GM23248 (cell line): ENCODE measurements around the gene SYK. TPM values are rescaled to one million over a fixed set of nuclear protein-coding genes. Genes with fewer than 3 reads are reported as not detected.

Experiments used
- DNase-seq: peaks from one replicate; pipeline ENCODE4 v3.0.0-alpha.2; 2015
- H2AFZ ChIP-seq: fragments of 200-600 bp; sonication (generic); 2 replicates; pipeline ENCODE4 v1.6.1; 2016; ENCODE audit warnings: antibody characterized with exemption
- H3F3A ChIP-seq: fragments of 200-600 bp; sonication (generic); 2 replicates; pipeline ENCODE4 v1.6.1; 2016; ENCODE audit warnings: mild to moderate bottlenecking, antibody characterized with exemption, mixed run types; ENCODE audit not compliant: insufficient read depth
- H3K27ac ChIP-seq: fragments of 200-600 bp; sonication (generic); 2 replicates; pipeline ENCODE4 v1.5.1; 2016; ENCODE audit warnings: mild to moderate bottlenecking
- H3K27me3 ChIP-seq: fragments of 200-600 bp; sonication (generic); replicated peaks from 2 replicates; pipeline ENCODE4 v1.6.1; 2016; ENCODE audit warnings: mild to moderate bottlenecking; ENCODE audit not compliant: insufficient read depth
- H3K36me3 ChIP-seq: fragments of 200-600 bp; sonication (generic); 2 replicates; pipeline ENCODE4 v1.6.1; 2016; ENCODE audit warnings: low read depth, mild to moderate bottlenecking
- H3K4me1 ChIP-seq: fragments of 200-600 bp; sonication (generic); 2 replicates; pipeline ENCODE4 v1.6.1; 2016; ENCODE audit warnings: mild to moderate bottlenecking; ENCODE audit not compliant: insufficient read depth
- H3K4me2 ChIP-seq: fragments of 200-600 bp; sonication (generic); one replicate; pipeline ENCODE4 v1.6.1; 2016; ENCODE audit warnings: mild to moderate bottlenecking; ENCODE audit not compliant: unreplicated experiment
- H3K4me3 ChIP-seq: fragments of 200-600 bp; sonication (generic); 2 replicates; pipeline ENCODE4 v1.5.1; 2016; ENCODE audit warnings: mild to moderate bottlenecking
- H3K79me2 ChIP-seq: fragments of 200-600 bp; sonication (generic); 2 replicates; pipeline ENCODE4 v1.6.1; 2016; ENCODE audit warnings: mild to moderate bottlenecking; ENCODE audit not compliant: insufficient read depth
- H3K9ac ChIP-seq: fragments of 200-600 bp; sonication (generic); 2 replicates; pipeline ENCODE4 v1.6.1; 2016; ENCODE audit warnings: mild to moderate bottlenecking
- H3K9me2 ChIP-seq: fragments of 200-600 bp; sonication (generic); 2 replicates; pipeline ENCODE4 v1.6.1; 2016; ENCODE audit warnings: mixed run types, mild to moderate bottlenecking, moderate library complexity; ENCODE audit not compliant: insufficient read depth
- H3K9me3 ChIP-seq: fragments of 200-600 bp; sonication (generic); one replicate; pipeline ENCODE4 v1.6.1; 2017; ENCODE audit warnings: low read depth
- H4K20me1 ChIP-seq: fragments of 200-600 bp; sonication (generic); 2 replicates; pipeline ENCODE4 v1.6.0; 2016; ENCODE audit not compliant: insufficient read depth
- EZH2 ChIP-seq: fragments of 200-600 bp; sonication (generic); IDR thresholded peaks from 2 replicates; pipeline ENCODE4 v1.6.1; 2018; ENCODE audit warnings: antibody characterized with exemption, mild to moderate bottlenecking; ENCODE audit not compliant: insufficient read depth, poor library complexity, severe bottlenecking
- EZH2phosphoT487 ChIP-seq: fragments of 200-600 bp; sonication (generic); IDR thresholded peaks from 2 replicates; pipeline ENCODE4 v1.6.1; 2018; ENCODE audit warnings: antibody characterized with exemption, moderate library complexity, mild to moderate bottlenecking, low read depth; ENCODE audit not compliant: insufficient read depth
- WGBS, 2 experiments: methylation state at CpG; one replicate each; pipeline ENCODE4 v1.1.6; 2015 to 2017; ENCODE audit warnings: low lambda C conversion rate in 2 of 2, low coverage in 1 of 2; ENCODE audit errors: missing lambda C conversion rate in 2 of 2; 5-methylcytosine and 5-hydroxymethylcytosine counted together
- in situ Hi-C: fragments of 300-500 bp; cut with MboI; formaldehyde crosslinking; loops from 2 replicates; pipeline ENCODE4 v1.15.0; 2020
- polyA plus RNA-seq: library from polyadenylated mRNA; unstranded; fragments of >200 nt; fragmentation: Nextera tagmentation; extraction: Ambion mirVana; gene quantifications from 2 replicates; pipeline ENCODE4 v1.2.1, GENCODE V29; 2016
- total RNA-seq: library from RNA; depleted of rRNA; stranded (reverse); fragments of >200 nt; shearing (Covaris generic); gene quantifications from 2 replicates; pipeline ENCODE4 v1.2.3, GENCODE V29; 2014

Gene SYK
- total and polyA plus RNA-seq, 2 experiments from 2014 or later = not detected

GRCh38 chr9:90827181-90827871 is 25.7 kb downstream of the SYK start:
- no peak overlapping the region for H2AFZ ChIP-seq
- no peaks in the 10 kb centered on the region for H3K79me2 ChIP-seq
- H3K27me3 ChIP-seq = 0 out of 2 replicates have a peak, but pooled peaks cover 6% of the 10 kb centered on the region
- in situ Hi-C loops = no loop called here
- H3K9ac ChIP-seq = no peak overlapping the region
- TF ChIP-seq EZH2 (no peak), EZH2phosphoT487 (no peak)
- no peak overlapping the region for H3K27ac ChIP-seq
- no peaks in the 10 kb centered on the region for H3K9me3 ChIP-seq
- WGBS, 2 experiments = 39% methylated on average over 8 of the region's 8 CpGs
- H3K4me3 ChIP-seq = no peak overlapping the region
- H4K20me1 ChIP-seq = no peaks in the 10 kb centered on the region
- no peaks in the 10 kb centered on the region for H3K4me1 ChIP-seq
- no peak for DNase-seq
- no peaks in the 10 kb centered on the region for H3K9me2 ChIP-seq
- H3F3A ChIP-seq = no peaks in the 10 kb centered on the region
- H3K4me2 ChIP-seq = no peak overlapping the region
- no peaks in the 10 kb centered on the region for H3K36me3 ChIP-seq

DNA sequence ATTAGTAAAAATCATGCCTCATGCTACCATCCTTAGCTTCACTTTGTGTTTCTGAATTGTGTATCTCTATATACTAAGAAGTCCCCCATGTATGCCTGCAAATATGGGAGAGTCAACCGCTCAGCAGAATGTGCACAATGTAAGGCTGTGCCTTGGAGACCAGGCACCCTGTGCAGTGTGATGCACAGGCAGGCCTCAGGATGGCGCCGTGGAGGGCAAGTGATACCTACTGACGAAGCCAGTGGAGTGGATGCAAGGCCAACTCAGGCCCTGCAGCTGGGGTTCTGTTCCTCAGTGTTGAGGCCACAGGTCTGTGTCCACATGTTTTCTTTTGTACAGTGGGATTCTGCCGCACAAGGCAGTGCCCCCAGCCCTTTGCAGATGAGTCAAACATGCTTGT is 28.4 kb downstream of the SYK start:
- no peak overlapping the region for H3K27ac ChIP-seq
- H3K4me3 ChIP-seq = no peak overlapping the region
- in situ Hi-C loops = no loop called here
- 32 to 40% methylated on average over 5 of the region's 5 CpGs for whole genome bisulfite sequencing, 2 experiments
- TF ChIP-seq EZH2phosphoT487 (no peak), EZH2 (no peak)
- H3K4me1 ChIP-seq = no peaks in the 10 kb centered on the region
- H3K79me2 ChIP-seq = no peaks in the 10 kb centered on the region
- H3K36me3 ChIP-seq = no peaks in the 10 kb centered on the region
- no peak overlapping the region for H2AFZ ChIP-seq
- H3K9ac ChIP-seq = no peak overlapping the region
- no peaks in the 10 kb centered on the region for H3F3A ChIP-seq
- no peak overlapping the region for H3K4me2 ChIP-seq
- H3K27me3 ChIP-seq = 0 out of 2 replicates have a peak, but pooled peaks cover 6% of the 10 kb centered on the region
- DNase-seq = no peak
- no peaks in the 10 kb centered on the region for H4K20me1 ChIP-seq
- no peaks in the 10 kb centered on the region for H3K9me2 ChIP-seq
- H3K9me3 ChIP-seq = no peaks in the 10 kb centered on the region

DNA sequence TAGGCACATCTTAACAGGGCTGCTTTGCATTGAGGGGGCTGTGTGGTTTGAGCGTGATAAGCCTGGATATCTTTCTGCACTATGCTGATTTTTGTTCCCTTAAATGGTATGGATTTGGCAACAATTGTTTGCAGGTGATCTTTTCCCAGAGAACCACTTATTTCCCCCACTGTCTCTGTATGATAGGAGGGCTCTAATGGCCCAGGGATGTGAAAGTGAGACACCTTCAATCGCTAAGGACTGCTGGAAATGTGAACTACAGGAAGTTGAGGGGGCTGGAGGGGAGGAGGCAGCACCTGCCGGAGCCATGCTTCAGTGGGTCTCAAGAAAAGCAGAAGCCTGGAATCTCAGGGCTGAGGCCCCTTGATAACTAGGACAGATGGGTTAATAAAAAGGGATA is 29.4 kb downstream of the SYK start:
- no peak for DNase-seq
- H3K9ac ChIP-seq = no peak overlapping the region
- TF ChIP-seq EZH2 (no peak), EZH2phosphoT487 (no peak)
- no peaks in the 10 kb centered on the region for H3F3A ChIP-seq
- no peaks in the 10 kb centered on the region for H4K20me1 ChIP-seq
- in situ Hi-C loops = no loop called here
- H3K27ac ChIP-seq = no peak overlapping the region
- 5 to 9% methylated on average over 3 of the region's 3 CpGs for WGBS, 2 experiments
- no peak overlapping the region for H3K4me3 ChIP-seq
- no peaks in the 10 kb centered on the region for H3K4me1 ChIP-seq
- H3K4me2 ChIP-seq = no peak overlapping the region
- H3K36me3 ChIP-seq = no peaks in the 10 kb centered on the region
- no peaks in the 10 kb centered on the region for H3K9me2 ChIP-seq
- H3K27me3 ChIP-seq = 0 out of 2 replicates have a peak, but pooled peaks cover 6% of the 10 kb centered on the region
- H3K79me2 ChIP-seq = no peaks in the 10 kb centered on the region
- no peaks in the 10 kb centered on the region for H3K9me3 ChIP-seq
- no peak overlapping the region for H2AFZ ChIP-seq

DNA sequence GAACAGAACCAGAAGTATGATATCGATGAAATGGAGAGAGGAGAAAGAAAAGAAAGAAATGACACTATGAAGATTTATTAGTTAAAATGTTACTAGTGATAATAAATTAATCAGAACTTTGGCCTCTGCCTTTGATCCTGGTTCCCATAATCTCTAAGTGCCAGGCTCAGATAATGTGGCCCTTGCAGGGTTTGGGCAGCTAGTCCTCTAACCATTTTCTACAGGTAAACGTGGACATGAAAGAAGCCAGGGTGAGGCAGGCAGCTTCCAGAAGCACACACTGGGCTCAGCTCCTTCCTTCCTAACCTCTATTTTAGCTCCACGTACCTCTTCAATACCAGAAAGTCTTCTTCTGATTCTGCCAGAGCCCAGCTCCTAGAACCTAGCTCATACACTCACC is 30.6 kb downstream of the SYK start:
- no peak overlapping the region for H3K4me2 ChIP-seq
- H3F3A ChIP-seq = no peaks in the 10 kb centered on the region
- H3K36me3 ChIP-seq = no peaks in the 10 kb centered on the region
- H3K4me3 ChIP-seq = no peak overlapping the region
- DNase-seq = no peak
- TF ChIP-seq EZH2 (no peak), EZH2phosphoT487 (no peak)
- no peaks in the 10 kb centered on the region for H3K9me3 ChIP-seq
- H3K27ac ChIP-seq = no peak overlapping the region
- H4K20me1 ChIP-seq = no peaks in the 10 kb centered on the region
- no peaks in the 10 kb centered on the region for H3K9me2 ChIP-seq
- no peak overlapping the region for H2AFZ ChIP-seq
- no peak overlapping the region for H3K9ac ChIP-seq
- in situ Hi-C loops = no loop called here
- H3K4me1 ChIP-seq = no peaks in the 10 kb centered on the region
- no peaks in the 10 kb centered on the region for H3K79me2 ChIP-seq
- 0 out of 2 replicates have a peak, but pooled peaks cover 2% of the 10 kb centered on the region for H3K27me3 ChIP-seq
- 19% methylated on average over 3 of the region's 3 CpGs for WGBS, 2 experiments
